Testis (tissue), 2 donors: ENCODE data around the gene ENTR1.

ENCODE experiments used
- POLR2A ChIP-seq: fragments of 450-650 bp; IDR thresholded peaks from one replicate; pipeline ENCODE4 v1.6.1; 2017; ENCODE audit warnings: antibody characterized with exemption, mild to moderate bottlenecking, moderate library complexity
- TF ChIP-seq, protein P1 (sequence below), 3 experiments: fragments of 450-650 bp in 2 of 3; fragments of 200-600 bp in 1 of 3; sonication (generic) in 1 of 3; IDR thresholded peaks; one replicate each; pipeline ENCODE4 v1.5.1; 2016 to 2019; ENCODE audit warnings: antibody characterized with exemption in 3 of 3, mild to moderate bottlenecking in 2 of 3, moderate library complexity in 1 of 3

DNA sequence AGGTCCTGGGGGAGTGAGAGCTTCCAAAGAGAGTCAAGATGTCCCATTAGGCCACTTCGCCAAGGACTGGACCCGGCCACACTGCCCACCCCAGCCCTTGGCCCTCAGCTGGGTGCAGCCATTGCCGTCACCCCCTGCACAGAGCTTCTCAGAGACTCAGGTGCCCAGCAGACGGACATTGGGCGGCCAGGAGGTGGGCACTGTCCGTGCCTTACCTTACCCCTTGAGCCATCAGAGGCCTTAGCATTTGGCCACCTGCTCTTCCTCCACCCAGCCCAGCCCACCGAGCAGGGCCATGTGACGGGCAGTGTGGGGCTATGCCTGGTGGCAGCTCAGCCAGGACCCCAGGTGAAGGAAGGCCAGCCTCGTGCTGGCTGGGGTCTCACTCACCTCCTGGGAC lies 43.6 kb downstream of the ENTR1 start:
- TF ChIP-seq, protein P1, sequence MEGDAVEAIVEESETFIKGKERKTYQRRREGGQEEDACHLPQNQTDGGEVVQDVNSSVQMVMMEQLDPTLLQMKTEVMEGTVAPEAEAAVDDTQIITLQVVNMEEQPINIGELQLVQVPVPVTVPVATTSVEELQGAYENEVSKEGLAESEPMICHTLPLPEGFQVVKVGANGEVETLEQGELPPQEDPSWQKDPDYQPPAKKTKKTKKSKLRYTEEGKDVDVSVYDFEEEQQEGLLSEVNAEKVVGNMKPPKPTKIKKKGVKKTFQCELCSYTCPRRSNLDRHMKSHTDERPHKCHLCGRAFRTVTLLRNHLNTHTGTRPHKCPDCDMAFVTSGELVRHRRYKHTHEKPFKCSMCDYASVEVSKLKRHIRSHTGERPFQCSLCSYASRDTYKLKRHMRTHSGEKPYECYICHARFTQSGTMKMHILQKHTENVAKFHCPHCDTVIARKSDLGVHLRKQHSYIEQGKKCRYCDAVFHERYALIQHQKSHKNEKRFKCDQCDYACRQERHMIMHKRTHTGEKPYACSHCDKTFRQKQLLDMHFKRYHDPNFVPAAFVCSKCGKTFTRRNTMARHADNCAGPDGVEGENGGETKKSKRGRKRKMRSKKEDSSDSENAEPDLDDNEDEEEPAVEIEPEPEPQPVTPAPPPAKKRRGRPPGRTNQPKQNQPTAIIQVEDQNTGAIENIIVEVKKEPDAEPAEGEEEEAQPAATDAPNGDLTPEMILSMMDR (IDR thresholded peaks at IDR 0.05), result no peak
- TF ChIP-seq POLR2A, result no peak
